GM19468 (cell line): ENCODE measurements around the gene SRRT.
"Not testable (repeated sequence)": the region's sequence is repeated elsewhere in the genome, so short reads cannot be mapped to it uniquely, and the experiment has no call there.

Experiments
- ATAC-seq: cut with Tn5 transposase; IDR thresholded peaks from one replicate; pipeline ENCODE4 v1.9.1; 2021; ENCODE audit warnings: mild to moderate bottlenecking, moderate library complexity, moderate number of reproducible peaks; ENCODE audit not compliant: unreplicated experiment; ENCODE audit errors: extremely low read depth

Gene SRRT

DNA sequence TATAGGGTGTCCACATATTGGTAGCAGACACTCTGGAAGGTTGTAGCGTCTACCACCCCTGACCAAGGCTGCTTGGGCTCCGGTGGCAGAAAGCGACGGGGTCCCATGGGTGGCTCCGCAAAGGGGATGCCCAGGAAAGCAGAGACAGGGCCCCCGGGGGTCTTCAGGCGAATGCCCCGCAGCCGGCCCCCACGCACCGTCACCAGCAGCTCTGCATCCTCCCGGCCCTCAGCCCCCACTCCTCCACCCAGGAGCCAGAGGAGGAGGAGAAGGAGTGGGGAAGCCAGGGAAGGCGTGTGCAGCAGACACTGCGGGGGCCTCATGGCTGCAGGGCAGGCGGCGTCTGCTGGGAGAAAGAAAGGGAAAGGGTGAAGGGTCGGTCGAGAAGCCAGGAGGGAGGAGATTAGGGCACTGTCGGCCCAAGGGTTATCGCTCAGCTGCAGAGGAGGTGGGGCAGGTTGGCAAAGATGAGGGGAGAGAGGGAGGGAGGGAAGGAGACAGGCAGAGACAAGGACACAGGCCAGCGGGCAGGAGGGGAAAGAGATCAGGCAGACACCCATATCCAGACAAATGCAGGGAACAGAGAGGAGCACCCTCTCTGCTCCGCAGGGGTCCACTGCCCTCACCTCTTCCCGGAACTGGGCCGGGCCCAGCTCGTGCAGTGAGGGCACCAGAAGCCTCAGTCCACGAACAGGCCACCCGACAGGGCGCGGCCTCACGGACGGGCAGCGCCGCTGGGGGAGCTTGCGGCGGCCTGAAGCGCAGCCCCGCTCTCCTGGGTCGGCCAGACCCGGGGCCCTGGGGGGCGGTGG, 19.2 kb downstream of the SRRT start:
- ATAC-seq = no peak

DNA sequence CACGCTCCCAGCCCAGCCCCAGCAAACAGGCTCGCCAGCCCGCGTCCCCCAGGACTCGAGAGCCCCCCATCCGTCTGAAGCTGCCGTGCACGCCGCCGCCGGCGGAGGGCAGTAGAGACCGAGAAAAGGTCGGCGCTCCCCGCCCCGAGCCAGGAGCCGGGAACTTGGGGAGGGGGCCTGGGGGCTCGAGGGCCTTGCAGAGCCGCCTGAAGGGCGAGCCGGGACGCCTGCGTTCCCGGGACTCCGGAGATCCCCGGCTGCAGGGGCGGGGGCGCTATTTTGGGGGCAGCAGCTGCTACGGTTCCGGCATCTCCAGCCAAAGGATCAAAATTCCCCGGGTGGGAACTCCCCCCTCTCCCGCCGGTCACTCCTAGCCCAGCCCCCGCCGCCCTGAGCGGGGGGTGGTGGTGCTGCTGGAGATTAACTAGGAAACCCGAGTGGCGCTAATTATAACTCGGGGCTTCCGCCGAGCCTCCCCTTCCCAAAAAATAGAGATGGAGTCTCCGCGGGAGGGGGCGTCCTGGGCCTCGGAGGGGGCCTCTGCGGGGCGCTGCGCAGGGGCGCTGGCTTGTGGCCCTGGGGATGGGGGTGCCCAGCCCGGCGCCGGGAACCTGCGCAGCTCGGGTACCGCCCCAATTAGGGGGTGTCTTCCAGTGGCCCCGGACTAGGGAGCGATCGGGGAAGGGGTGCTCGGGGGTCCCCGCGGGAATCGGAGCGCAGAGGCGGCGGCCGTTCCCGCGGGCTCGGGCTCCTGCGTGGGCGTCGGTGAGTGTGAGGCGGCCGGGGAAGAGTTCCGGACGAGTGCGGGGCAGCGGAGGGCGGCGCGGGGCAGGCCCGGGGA, 20.2 kb downstream of the SRRT start:
- ATAC-seq = no peak

DNA sequence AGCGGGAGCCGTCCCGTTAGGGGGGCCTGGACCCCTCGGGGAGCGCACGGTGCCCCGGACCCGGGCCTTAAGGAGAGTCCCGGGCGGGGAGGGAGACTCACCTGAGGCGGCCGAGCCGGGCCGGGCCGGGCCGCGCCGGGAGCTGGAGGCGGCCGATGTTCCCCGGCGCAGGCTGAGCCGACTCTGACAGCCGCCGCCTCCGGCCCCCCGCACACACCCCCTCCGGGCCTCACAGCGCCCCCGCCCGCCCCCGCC, 20.7 kb downstream of the SRRT start, which contains the start of gene ACHE:
Gene ACHE (minus strand): TSS at position 188 of the 255 bp plus-strand sequence. CDS start 1,656 bp downstream, outside the sequence.
- ATAC-seq = no peak

DNA sequence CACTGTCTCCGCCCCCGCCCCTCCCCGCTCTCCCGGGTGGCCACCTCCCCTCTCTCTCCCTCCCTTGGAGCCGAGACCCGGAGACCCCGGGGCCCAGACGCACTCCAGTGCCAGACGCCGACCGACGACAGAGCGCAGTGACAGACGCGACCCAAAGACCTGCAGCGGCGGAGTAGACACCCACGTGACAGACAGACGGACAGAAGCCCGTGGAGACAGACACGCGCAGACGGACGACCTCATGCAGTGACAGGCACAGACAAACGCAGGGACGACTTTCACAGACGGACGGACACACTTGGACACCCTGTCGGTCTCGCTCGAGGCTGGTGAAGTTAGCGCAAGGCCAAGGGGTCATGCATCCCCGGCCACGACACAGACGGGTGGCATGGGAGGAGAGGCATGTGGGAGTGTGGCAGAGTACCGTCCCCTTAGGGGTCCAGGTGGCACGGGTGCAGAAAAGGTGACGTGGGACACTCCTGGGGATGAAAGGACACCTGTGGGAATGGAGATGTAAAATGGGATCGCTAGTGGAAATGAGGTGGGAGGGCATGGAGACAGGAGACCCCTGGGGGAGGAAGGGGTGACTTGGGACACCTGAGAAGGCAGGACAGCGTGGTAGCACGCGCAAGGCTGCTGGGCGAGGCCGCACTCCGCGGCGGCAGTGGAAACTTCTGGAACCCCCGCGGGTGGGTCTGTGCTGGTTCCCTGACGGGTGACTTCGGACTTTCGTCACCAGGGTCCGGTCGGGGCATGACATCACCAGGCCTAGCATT, 21.2 kb downstream of the SRRT start:
- no peak for ATAC-seq

DNA sequence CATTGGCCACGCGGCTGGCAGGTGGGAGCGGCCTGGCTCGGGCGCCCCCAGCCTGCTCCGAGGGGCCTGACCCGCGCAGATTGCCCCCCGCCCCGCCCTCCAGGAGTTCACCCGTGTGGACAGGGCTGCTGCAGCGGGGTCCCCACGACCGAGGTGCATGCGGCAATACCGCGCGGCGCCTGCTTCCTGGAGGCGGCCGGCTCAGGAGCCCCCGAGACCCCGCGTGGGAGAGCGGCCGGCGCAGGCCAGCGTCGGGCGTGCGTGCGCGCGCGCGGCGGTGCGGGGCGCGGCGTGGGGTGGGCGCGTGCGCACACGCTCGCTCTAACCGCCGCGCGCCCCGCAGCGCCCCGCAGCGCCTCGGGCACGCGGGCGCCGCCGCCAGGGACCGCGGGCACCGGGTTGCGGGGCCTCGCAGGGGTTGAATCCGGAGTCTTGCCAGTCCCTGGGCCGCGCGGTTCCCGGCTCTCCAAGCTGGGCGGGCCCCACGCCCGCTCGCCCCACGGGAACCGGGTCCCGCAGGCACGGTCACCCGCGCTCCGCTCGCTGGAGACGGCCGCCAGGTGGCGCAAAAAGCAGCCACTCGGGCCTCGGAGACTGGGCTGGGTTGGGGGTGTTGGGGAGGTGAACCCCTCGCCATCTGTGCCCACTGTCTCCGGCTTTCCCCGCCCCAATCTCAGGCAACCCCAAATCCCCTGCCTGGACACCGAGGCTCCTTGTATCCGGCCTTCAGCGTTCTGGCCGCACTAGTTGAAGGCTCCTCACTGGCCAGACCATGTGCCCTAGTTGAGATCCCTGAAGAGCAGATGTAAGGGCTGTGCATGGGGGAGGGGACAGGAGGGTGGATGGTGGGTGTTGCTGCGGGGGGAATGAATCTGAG, 22.1 kb downstream of the SRRT start:
- ATAC-seq = no peak

DNA sequence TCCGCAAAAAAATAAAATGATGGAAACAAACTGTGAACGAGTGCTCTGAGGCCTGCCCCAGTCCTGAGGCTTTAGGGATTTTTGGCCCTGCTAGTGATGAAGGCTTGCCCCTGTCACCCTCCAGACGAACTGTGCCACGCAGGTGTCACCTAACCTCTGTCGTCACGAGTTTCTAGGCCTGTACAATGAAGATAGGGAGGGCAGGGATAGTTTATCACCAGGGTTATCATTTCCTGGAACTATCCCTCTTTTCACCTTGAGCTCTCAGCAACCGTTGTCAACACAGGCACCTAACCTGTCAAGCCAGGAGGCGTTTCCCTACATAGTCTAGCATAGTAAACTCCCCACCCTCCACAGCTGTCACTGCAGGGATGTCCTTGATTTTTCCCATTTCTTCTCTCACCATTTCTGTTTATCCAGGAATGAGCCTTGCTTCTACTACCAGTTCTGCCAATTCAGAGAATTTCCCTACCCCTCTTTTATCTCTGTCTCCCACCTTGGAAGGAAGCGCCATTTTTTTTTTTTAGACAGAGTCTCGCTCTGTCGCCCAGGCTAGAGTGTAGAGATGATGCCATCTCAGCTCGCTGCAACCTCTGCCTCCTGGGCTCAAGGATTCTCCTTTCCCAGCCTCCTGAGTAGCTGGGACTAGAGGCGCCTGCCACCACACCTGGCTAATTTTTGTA, 23.0 kb downstream of the SRRT start:
- ATAC-seq = no peak

DNA sequence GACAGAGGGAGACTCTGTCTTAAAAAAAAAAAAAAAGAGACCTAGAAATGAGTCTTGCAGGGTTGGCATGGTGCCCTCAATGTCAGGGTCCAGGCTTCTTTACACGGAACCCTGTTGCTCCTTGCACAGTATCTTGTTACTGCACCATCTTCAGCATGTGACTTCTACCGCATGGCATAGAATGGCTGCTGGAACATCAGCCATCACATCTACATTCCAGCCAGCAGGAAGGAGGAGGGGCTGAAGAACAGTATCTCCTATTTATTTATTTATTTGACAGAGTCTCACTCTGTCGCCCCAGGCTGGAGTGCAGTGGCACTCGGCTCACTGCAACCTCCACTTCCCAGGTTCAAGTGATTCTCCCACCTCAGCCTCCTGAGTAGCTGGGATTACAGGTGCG, 24.5 kb downstream of the SRRT start:
- ATAC-seq = no peak

DNA sequence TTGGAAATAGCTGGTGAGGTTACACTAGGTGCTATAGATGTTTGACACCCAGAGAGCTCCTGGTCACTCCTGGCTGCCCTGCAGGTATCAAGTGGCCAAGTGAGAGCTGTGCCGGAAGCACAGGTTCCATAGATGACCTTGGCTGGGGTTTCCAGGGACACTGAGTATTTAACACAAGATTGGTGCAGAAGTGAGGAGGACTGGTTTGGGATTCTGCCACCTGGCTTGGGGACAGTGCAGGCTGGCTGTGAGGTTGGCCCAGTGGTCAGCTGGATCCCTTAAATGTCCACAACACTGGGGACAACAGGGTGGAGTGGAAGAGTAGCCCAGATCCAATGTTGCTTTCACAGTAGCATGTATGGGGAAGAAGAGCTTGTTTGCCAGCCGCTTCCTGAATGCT, 26.1 kb downstream of the SRRT start:
- no peak for ATAC-seq

DNA sequence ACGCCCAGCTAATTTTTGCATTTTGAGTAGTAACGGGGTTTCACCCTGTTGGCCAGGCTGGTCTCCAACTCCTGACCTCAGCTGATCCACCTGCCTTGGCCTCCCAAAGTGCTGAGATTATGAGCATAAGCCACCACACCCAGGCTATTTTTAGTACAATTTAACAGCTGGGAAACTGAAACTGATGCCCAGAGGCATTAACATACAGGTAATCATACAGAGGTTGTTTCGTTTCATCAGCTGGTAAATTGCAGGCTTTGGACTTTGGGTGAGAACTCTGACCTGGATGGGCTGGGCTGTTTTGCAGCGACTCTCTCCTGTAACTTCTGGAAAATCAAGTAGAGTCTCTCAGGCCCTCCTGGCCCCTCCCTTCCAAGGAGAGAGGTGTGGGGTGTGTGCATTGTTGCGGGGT, 27.0 kb downstream of the SRRT start:
- ATAC-seq = no peak

DNA sequence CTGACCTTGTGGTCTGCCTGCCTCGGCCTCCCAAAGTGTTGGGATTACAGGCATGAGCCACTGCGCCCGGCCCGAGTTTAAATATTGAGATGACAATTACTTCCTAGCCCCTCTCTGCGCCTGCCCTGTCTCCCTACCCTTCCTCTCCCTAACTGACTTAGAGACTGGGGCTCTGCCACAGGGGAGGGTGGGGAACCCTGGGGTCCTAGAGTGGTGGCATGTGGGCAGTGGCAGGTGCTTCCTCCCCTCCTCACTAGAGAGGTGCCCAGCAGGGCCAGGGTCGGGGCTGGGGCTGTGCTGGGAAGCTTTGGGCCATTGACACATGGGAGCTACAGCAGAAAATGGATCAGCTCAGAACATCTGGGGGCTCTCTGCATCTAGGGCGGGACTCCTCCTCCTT, 27.7 kb downstream of the SRRT start:
- ATAC-seq = no peak

DNA sequence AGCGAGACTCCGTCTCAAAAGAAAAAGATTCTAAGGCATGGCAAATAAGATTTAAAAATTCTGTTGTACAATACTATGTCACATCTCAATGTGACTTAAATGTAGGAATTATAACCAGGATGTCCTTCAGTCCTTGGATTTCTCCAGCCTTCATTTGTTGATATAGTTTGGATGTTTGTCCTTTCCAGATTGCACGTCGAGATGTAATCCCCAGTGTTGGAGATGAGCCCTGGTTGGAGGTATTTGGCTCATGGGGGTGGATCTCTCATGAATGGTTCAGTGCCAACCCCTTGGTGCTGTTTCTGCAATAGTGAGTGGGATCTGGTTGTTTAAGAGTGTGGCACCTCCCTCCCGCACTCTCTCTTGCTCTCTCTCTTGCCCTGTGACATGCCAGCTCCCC, 33.6 kb downstream of the SRRT start:
- ATAC-seq = no peak

DNA sequence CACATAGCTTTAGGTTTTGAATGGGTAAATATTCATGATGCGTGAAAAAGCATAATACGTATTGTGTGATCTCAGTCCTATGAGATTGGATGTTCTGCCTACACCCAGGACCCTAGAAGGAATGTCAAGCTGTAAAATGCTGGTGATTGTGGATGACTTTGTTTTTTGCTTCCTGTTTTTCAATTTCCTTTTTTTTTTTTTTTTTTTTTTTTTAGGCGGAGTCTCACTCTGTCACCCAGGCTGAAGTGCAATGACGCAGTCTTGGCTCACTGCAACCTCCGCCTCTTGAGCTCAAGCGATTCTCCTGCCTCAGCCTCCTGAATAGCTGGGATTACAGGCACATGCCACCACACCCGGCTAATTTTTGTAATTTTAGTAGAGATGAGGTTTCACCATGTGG, 35.5 kb downstream of the SRRT start:
- ATAC-seq = not testable (repeated sequence)

DNA sequence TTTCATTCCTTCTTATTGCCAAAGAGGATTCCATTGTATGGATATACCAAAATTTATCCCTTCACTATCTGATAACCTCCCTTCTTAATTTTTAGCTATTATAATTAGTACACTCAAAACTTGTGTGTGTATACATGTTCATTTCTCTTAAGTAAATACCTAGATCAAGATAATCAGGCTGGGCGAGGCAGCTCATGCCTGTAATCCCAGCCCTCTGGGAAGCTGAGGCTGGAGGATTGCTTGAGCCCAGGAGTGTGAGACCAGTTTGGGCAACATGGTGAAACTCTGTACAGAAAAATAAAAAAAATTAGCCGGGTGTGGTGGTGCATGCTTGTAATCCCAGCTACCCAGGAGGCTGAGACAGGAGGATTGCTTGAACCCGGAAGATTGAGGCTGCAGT, 36.6 kb downstream of the SRRT start:
- no peak for ATAC-seq

DNA sequence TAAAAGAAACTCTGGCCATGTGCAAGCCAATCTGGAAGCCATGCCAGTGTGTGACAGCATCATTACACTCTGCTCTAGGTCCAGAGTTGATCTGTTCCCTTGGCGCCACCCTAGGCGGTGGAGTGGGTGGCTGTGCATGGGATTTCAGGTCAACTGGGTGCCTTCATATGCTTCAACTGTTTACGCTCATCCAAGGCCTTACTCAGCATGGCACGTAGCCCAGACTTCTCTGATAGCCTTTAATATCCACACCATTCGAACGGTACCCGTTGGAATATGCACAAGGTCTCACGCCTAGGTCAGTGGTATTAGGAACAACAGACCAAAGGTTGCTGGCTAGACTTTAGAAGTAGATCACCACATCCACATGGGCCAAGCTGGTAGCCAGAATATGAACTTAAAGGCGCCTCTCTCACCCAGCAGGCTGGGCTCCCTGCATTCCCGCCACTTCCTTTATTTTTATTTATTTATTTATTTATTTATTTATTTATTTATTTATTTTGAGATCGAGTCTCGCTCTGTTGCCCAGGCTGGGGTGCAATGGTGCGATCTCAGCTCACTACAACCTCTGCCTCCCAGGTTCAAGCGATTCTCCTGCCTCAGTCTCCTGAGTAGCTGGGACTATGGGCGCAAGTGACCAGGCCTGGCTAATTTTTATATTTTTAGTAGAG, 39.4 kb downstream of the SRRT start:
- no peak for ATAC-seq

DNA sequence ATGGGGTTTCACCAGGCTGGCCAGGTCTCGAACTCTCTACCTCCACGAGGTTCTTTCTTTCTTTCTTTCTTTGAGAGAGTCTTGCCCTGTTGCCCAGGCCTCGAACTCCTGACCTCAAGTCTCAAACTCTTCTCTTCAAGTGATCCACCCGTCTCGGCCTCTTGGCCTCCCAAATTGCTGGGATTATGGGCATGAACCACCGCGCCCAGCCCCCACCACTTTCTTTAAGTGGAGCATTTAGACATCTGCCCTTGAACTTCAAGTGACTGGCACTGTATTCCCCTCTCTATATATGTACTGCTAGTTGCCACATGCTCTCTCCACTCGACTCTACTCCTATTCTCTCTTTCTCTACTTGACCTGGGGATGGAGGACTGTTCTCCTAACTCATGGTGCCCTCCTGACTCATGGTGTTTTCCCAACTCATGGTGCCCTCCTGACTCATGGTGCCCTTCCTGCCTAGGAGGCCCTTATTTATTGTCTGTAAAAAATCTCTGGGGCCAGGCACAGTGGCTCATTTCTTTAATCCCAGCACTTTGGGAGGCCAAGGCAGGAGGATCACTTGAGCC, 40.1 kb downstream of the SRRT start:
- no peak for ATAC-seq

DNA sequence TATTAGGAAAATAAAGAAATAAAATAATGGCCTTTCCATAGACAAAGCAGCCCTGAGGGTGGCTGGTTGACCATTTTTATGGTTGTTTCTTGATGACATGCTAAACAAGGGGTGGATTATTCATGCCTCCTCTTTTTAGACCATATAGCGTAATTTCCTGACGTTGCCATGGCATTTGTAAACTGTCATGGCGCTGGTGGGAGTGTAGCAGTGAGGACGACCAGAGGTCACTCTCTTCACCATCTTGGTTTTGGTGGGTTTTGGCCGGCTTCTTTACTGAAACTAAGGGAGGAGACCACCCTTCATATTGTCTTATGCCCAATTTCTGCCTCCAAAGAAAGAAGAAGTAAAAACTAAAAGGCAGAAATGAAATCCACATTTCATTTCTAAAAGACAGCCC, 44.4 kb downstream of the SRRT start:
- ATAC-seq = not testable (repeated sequence)

DNA sequence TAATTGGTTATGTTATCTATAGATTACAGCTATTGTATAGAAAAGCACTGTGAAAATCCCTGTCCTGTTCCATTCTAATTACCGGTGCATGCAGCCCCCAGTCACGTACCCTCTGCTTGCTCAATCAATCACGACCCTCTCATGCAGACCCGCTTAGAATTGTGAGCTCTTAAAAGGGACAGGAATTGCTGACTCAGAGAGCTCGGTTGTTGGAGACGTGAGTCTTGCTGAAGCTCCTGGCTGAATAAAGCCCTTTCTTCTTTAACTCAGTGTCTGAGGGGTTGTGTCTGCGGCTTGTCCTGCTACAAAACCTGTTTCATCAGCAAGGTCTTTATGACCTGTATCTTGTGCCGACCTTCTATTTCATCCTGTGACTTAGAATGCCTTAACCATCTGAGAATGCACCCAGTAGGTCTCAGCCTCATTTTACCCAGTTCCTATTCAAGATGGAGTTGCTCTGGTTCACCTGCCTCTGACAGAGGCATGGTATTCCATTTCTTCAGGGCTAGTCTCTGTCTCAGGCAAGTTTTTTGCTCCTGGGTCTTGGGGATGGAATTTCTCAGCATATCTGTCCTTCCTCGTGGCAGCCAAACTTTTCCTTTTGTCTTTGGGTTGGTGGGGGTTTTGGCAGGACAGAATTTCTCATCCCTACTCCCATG, 45.0 kb downstream of the SRRT start:
- ATAC-seq = not testable (repeated sequence)

DNA sequence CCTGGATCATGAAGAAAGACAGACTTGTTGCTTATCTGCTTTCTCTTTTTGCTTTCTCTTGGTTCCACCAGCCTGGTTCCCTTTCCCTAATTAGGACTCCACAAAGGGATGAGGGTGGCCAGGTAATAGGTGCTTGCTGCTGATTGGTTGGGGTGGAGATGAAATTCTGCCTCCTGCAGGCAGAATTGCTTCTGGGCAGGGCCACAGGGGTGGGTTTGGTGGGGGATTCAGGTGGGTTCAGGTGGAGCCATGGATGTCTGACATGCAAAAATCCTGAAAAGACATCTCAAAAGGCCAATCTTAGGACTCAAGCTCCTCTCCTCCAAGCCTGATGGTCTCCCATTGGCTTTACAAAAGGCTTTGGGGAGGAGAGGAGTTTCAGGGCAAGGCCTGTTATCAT, 46.1 kb downstream of the SRRT start:
- no peak for ATAC-seq
